ENCODE results near the gene RPSA.
"Not testable (repeated sequence)": the region's sequence is repeated elsewhere in the genome, so short reads cannot be mapped to it uniquely, and the experiment has no call there.

Gene RPSA

DNA sequence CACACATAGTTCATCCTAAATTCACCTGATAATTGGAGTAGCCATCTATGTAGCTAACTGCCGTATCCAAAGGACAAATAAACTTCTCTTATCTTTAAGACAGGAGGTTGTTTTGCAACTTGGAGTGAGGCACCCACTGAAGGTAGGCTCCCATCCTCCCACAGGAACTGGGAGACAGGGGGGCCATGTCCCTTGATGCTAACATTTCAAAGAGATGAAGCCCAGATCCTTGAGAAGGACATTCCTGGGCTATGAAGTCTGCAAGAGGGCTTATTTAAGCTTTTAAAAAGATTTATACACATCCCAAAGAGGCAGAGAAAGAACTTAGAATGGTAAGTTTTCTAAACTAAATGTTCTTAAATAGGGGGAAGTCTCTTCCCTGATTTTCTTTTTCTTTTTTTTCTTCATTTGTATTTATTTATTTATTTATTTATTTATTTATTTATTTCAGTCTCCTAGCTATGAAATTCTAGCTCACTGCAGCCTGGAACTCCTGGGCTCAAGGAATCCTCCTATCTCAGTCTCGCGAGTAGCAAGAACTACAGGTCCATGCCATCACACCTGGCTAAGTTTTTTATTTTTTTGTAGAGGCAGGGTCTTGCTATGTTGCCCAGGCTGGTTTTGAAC lies 48.2 kb downstream of the RPSA start:
- DNase-seq (ENCODE audit: low read depth), result no peak

DNA sequence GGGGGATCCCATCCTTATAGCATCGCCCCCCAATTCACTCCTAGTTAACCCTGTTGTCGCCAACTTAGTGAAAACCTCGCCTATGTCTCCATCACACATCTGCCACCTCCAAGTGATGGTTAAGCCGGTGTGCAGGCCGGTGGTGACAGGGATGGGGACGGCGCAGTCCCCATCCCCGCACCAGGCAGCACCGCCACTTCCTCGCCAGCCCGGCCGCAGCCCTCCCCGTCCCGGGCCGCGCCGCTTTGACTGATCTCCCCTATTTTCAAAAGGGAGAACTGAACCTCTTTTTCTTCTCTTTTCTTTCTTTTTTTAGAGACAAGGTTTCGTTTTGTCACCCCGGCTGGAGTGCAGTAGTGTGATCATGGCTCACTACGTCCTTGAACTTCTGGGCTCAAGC lies 49.6 kb downstream of the RPSA start:
- no peak for DNase-seq (ENCODE audit: low read depth)

- DNase-seq (ENCODE audit: low read depth), result no peak
Measured at GRCh38 chr3:39457361-39457760, 50.8 kb downstream of the RPSA start.

DNA sequence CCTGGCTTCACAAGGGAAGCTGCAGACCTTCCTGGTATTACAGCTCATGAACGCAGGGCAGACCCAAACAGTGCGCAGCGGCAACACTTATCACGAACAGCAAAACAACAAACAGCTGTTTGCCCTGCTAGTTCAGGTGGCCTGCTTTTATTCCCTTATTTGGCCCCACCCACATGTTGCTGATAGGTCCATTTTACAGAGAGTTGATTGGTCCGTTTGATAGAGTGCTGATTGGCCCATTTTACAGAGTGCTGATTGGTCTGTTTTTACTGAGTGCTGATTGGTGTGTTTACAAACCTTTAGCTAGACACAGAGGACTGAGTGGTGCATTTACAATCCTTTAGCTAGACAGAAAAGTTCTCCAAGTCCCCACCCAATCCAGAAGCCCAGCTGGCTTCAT lies 52.1 kb downstream of the RPSA start:
- not testable (repeated sequence) for DNase-seq (ENCODE audit: low read depth)

DNA sequence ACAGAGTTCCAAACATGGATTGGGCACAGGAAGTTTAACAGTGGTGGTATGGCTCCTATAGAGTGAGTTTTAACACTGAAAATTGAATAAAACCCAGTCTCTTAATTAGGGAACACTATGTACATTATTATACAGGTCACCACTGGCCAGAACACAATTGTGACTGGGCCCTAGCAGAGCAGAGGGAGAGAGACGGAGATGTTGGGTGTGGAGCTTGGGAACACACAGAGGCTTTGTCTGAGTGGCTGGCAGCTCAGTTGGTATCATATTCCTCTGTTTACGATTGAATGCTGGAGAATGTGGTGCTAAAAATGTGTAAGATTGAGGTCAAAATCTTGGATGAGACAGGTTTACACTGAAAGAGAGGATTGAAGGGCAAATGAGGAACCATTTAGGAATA lies 54.2 kb downstream of the RPSA start:
- DNase-seq (ENCODE audit: low read depth), result no peak

Measured in EH (cell line).